HG02763 (cell line): Measurements from ENCODE around the gene CCNG2.
A peak's percentile ranks its signal among the peaks of the same experiment; 100 is the strongest.

Source experiments
- ATAC-seq: cut with Tn5 transposase; IDR thresholded peaks from one replicate; pipeline ENCODE4 v1.9.1; 2021; ENCODE audit warnings: mild to moderate bottlenecking, moderate library complexity; ENCODE audit not compliant: unreplicated experiment

CCNG2 gene

GRCh38 chr4:77146186-77147078 lies 10.6 kb upstream of the CCNG2 start:
- no peak for ATAC-seq

GRCh38 chr4:77147079-77147782 lies 9.8 kb upstream of the CCNG2 start:
- no peak for ATAC-seq

DNA sequence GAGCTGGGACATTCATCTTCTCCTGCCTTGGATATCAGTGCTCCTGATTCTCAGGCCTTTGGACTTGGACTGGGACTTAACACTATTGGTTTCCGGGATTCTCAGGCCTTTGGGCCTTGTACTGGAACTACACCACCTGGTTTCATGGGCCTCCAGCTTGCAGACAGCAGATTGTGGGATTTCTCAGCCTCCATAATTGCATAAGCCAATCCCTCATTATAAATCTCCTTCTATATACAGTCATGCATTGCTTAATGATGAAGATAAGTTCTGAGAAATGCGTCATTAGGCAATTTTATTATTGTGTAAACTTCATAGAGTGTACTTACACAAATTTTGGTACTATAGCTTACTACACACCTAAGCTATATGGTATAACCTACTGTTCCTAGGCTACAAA lies 8.9 kb upstream of the CCNG2 start:
- no peak for ATAC-seq

- no peak for ATAC-seq
Observed at GRCh38 chr4:77149789-77150188, 7.2 kb upstream of the CCNG2 start.

- ATAC-seq: no peak
Observed at GRCh38 chr4:77151241-77151640, 5.8 kb upstream of the CCNG2 start.

- ATAC-seq: no peak
Observed at GRCh38 chr4:77152421-77152820, 4.6 kb upstream of the CCNG2 start.

- ATAC-seq: no peak
Observed at GRCh38 chr4:77153006-77153405, 4.0 kb upstream of the CCNG2 start.

- no peak for ATAC-seq
Observed at GRCh38 chr4:77154065-77154464, 2.9 kb upstream of the CCNG2 start.

- ATAC-seq: no peak
Observed at GRCh38 chr4:77154761-77155499, 2.1 kb upstream of the CCNG2 start.

- ATAC-seq: no peak
Observed at GRCh38 chr4:77155631-77156452, 1.2 kb upstream of the CCNG2 start.

- peak; percentile 87 for ATAC-seq
Observed at GRCh38 chr4:77156533-77156911, 485 bp upstream of the CCNG2 start.

GRCh38 chr4:77157859-77158486 lies 966 bp downstream of the CCNG2 start:
- peak; percentile 46 for ATAC-seq

GRCh38 chr4:77158487-77158861 lies 1.5 kb downstream of the CCNG2 start:
- ATAC-seq: no peak

DNA sequence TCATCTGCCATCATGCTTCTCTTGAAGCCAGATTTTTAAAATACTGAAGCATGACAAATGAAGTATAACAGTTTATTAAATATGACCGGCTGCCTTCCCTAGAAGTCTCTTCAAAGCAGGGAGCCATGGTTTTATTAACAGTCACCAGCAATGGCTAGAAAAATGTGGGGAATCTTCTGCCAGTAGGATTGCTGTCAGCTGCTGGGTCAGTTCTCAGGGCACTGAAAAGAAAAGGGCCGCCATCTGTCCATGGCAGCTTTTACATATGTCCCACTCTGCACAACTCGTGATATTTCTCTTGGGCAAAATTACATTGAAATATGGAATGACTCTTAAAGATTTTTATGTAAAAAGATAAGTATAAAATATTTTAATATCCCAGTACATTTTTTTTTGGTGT lies 2.8 kb downstream of the CCNG2 start:
- no peak for ATAC-seq

- no peak for ATAC-seq
Observed at GRCh38 chr4:77163641-77164040, 6.6 kb downstream of the CCNG2 start.

DNA sequence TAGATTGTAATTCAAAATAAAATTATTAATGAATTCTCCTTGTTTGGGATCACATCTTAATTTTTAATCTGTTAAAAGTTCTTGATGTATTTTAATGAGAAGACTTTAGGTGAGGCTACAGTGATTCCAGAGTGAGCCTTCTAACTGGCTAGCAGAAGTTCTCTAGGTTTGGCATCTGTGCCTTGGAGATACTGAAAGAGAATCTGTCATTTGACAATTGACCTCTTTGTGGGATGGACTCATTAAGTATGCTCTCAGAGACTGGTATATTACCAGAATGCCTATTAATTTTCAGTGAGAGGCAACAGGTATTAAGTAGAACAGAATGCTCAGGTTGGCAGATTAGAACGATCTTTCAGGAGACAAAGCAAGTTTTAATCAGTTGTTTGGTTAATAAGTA lies 10.2 kb downstream of the CCNG2 start:
- no peak for ATAC-seq

- no peak for ATAC-seq
Observed at GRCh38 chr4:77167866-77168265, 10.9 kb downstream of the CCNG2 start.

- no peak for ATAC-seq
Observed at GRCh38 chr4:77169481-77169880, 12.5 kb downstream of the CCNG2 start.

DNA sequence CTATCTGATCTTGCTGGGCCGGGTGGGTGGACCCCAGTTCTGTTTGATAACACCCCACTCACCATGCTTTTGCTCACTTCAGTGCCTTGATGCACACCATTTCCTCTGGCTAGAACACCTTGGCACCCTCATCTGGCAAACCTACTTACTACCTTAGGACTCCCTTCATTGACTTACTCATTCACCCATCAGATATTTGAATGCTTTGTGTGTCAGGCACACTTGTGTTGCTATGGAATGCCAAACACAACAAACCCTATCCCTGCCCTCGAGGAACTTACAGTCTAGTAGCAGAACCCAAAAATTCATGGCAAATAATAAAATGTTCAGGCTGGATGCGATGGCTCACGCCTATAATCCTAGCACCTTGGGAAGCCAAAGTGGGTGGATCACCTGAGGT lies 13.9 kb downstream of the CCNG2 start:
- ATAC-seq: no peak

DNA sequence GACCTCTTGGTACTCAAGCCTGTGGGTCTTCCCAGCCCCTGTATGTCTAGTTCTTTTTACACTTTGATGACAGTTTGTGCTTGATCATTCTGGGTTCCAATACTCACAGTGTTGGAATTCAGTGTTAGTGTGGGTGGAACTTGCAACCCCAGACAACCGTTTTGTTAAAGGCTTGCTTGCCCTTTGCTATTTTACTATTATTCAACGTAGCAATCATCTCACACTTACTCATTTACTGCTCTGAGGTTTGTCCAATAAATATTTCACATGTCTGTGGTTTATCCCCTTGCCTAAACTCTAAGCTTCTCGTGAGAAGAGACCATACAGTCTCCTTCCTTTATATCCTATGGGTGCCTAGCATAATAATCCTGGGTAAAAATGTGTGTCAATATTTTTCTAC lies 15.3 kb downstream of the CCNG2 start:
- no peak for ATAC-seq
